22Rv1 (cell line): Measurements from ENCODE around the gene FGFBP2.

Source experiments
- CTCF ChIP-seq: fragments of 450-650 bp; IDR thresholded peaks from 2 replicates; pipeline ENCODE4 v1.5.1; 2017; ENCODE audit warnings: mild to moderate bottlenecking
- ZFX ChIP-seq: fragments of 450-650 bp; IDR thresholded peaks from 2 replicates; pipeline ENCODE4 v1.6.1; 2017; ENCODE audit warnings: antibody characterized with exemption, borderline replicate concordance

DNA sequence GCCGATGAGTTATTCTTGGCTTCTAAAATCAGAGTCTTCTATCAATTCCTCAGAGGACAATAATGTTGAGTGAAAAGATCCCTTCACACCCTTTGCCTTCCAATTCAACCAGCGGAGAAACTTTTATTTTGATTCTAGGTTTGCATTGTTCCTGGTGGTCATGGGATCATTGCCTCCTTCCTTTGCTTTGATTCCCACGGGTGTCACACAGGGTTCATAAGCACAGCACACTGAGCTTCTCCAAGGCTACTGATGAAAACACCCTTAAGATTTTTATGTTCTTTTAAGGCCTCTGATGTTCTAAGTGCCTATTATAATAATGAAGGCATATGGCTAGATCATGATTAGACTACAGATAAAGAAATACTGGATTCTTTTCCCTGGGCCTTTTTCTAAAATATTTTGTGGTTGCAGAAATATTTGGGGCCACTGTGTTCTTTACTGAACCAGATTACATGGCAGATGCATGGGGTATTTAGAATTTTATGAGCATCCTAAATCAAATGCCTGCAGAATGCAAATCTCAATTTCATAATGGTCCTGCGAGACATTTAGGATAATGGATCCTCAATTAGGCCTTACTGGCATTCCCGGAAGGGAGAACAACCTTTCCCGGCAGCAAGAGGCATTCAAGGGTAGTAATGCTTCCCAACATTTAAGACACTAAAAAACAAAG is 43.9 kb upstream of the FGFBP2 start:
- TF ChIP-seq CTCF: no peak
- TF ChIP-seq ZFX: no peak
